Neural progenitor cell (in vitro differentiated cells): ENCODE data around the gene MDGA2.

Experiments
- EZH2 ChIP-seq: fragments of 200-600 bp; sonication (generic); IDR thresholded peaks from 2 replicates; pipeline ENCODE4 v1.6.1; 2017; ENCODE audit warnings: antibody characterized with exemption, mild to moderate bottlenecking, moderate library complexity
- EZH2phosphoT487 ChIP-seq: fragments of 200-600 bp; sonication (generic); IDR thresholded peaks from 2 replicates; pipeline ENCODE4 v1.6.1; 2017; ENCODE audit warnings: antibody characterized with exemption
- TF ChIP-seq, protein P1 (sequence below): fragments of 200-600 bp; sonication (generic); IDR thresholded peaks from 2 replicates; pipeline ENCODE4 v1.5.1; 2017; ENCODE audit warnings: antibody characterized with exemption, mild to moderate bottlenecking

DNA sequence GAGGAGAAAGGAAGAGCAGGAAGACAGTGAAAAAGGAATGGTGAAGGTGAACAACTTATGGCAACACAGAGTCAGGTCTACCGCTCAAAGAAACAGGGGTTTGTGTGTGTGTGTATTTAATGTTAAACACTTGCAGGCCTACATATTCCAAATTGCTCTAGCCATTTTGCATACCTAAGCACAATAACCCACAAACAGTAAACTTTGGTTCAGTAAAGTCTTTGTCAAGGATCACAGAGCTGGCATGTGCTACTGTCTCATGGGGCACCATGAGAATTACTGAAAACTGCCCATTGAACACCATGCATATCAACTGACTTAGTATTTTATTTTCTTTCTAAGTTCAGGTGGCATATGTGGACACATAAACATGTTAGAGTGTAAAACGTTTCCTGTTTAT is 163.6 kb downstream of the MDGA2 start:
- TF ChIP-seq, protein P1, sequence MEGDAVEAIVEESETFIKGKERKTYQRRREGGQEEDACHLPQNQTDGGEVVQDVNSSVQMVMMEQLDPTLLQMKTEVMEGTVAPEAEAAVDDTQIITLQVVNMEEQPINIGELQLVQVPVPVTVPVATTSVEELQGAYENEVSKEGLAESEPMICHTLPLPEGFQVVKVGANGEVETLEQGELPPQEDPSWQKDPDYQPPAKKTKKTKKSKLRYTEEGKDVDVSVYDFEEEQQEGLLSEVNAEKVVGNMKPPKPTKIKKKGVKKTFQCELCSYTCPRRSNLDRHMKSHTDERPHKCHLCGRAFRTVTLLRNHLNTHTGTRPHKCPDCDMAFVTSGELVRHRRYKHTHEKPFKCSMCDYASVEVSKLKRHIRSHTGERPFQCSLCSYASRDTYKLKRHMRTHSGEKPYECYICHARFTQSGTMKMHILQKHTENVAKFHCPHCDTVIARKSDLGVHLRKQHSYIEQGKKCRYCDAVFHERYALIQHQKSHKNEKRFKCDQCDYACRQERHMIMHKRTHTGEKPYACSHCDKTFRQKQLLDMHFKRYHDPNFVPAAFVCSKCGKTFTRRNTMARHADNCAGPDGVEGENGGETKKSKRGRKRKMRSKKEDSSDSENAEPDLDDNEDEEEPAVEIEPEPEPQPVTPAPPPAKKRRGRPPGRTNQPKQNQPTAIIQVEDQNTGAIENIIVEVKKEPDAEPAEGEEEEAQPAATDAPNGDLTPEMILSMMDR: no peak
- TF ChIP-seq EZH2 (no peak), EZH2phosphoT487 (no peak)
